KMS-11 (cell line): ENCODE measurements around the gene MND1.

Source experiments
- H2AFZ ChIP-seq: fragments of 200-600 bp; sonication (generic); 2 replicates; pipeline ENCODE4 v1.6.1; 2016; ENCODE audit warnings: antibody characterized with exemption, mixed run types, low read depth
- H3K27ac ChIP-seq: fragments of 200-600 bp; sonication (generic); 2 replicates; pipeline ENCODE4 v1.6.1; 2016; ENCODE audit warnings: mild to moderate bottlenecking, mixed run types
- H3K27me3 ChIP-seq: fragments of 200-600 bp; sonication (generic); 2 replicates; pipeline ENCODE4 v1.6.1; 2017; ENCODE audit warnings: mild to moderate bottlenecking, low read depth, mixed run types, moderate library complexity; ENCODE audit not compliant: insufficient read depth
- H3K36me3 ChIP-seq: fragments of 200-600 bp; sonication (generic); 2 replicates; pipeline ENCODE4 v1.6.1; 2017; ENCODE audit warnings: mild to moderate bottlenecking, mixed run types; ENCODE audit not compliant: insufficient read depth
- H3K4me1 ChIP-seq: fragments of 200-600 bp; sonication (generic); 2 replicates; pipeline ENCODE4 v1.6.1; 2016; ENCODE audit warnings: mild to moderate bottlenecking, low read depth, mixed run types; ENCODE audit not compliant: poor library complexity, severe bottlenecking
- H3K4me2 ChIP-seq: fragments of 200-600 bp; sonication (generic); 2 replicates; pipeline ENCODE4 v1.7.0; 2016; ENCODE audit warnings: mild to moderate bottlenecking, mixed run types
- H3K4me3 ChIP-seq: fragments of 200-600 bp; sonication (generic); IDR thresholded peaks from 2 replicates; pipeline ENCODE4 v1.6.1; 2017; ENCODE audit warnings: low read depth, low read length, mixed read lengths; ENCODE audit not compliant: insufficient read depth
- H3K79me2 ChIP-seq: fragments of 200-600 bp; sonication (generic); 2 replicates; pipeline ENCODE4 v1.6.1; 2016; ENCODE audit warnings: low read depth, mixed run types; ENCODE audit not compliant: insufficient read depth
- H3K9ac ChIP-seq: fragments of 200-600 bp; sonication (generic); 2 replicates; pipeline ENCODE4 v1.6.1; 2016; ENCODE audit warnings: mild to moderate bottlenecking, mixed run types
- H4K20me1 ChIP-seq: fragments of 200-600 bp; sonication (generic); 2 replicates; pipeline ENCODE4 v1.6.1; 2016; ENCODE audit warnings: mild to moderate bottlenecking, mixed run types; ENCODE audit not compliant: insufficient read depth
- TF ChIP-seq, protein P1 (sequence below): fragments of 200-600 bp; sonication (generic); conservative IDR thresholded peaks from 2 replicates; pipeline ENCODE4 v1.6.1; 2017; ENCODE audit warnings: low read depth, mild to moderate bottlenecking, antibody characterized with exemption, low read length, moderate library complexity, mixed read lengths

Gene MND1

DNA sequence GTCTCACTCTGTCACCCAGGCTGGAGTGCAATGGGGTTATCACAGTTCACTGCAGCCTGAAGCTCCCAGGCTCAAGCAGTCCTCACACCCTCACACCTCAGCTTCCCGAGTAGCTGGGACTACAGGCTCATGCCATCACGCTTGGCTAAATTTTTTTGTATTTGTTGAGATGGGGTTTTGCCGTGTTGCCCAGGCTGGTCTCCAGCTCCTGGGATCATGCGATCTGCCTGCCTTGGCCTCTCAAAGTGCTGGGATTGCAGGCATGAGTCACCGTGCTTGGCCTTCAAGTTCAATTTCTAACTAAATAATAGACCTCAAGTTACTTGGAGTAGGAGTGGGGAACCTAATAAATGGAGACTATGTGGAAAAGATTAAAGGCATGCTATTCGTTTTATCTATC is 48.9 kb downstream of the MND1 start:
- Histone ChIP-seq H4K20me1 (no peaks in the 10 kb centered on the region), H3K79me2 (no peaks in the 10 kb centered on the region), H3K4me3 (no peak overlapping the region), H3K36me3 (no peaks in the 10 kb centered on the region), H3K4me2 (no peak overlapping the region), H3K27ac (no peak overlapping the region), H3K4me1 (no peaks in the 10 kb centered on the region), H2AFZ (no peak overlapping the region), H3K9ac (no peak overlapping the region), H3K27me3 (no peaks in the 10 kb centered on the region)
- TF ChIP-seq, protein P1, sequence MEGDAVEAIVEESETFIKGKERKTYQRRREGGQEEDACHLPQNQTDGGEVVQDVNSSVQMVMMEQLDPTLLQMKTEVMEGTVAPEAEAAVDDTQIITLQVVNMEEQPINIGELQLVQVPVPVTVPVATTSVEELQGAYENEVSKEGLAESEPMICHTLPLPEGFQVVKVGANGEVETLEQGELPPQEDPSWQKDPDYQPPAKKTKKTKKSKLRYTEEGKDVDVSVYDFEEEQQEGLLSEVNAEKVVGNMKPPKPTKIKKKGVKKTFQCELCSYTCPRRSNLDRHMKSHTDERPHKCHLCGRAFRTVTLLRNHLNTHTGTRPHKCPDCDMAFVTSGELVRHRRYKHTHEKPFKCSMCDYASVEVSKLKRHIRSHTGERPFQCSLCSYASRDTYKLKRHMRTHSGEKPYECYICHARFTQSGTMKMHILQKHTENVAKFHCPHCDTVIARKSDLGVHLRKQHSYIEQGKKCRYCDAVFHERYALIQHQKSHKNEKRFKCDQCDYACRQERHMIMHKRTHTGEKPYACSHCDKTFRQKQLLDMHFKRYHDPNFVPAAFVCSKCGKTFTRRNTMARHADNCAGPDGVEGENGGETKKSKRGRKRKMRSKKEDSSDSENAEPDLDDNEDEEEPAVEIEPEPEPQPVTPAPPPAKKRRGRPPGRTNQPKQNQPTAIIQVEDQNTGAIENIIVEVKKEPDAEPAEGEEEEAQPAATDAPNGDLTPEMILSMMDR = no peak

DNA sequence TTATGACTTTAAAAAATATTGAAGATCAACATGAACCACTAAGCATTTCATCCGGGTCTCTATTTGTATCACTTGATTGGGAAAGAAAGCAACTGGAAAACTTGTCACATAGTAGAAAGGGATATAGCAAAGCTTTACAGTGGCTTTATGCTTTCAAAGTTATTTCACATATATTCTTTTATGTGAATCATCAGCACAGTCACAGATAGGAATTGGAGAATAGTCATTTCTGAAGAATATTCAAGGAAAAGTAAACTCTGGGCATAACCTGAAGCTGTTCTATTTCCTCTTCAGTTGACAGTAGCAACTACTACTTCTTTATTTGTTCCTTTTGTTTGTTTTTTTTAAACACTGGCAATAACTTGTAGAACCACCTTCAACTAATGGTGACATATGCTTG is 50.5 kb downstream of the MND1 start:
- H2AFZ ChIP-seq = no peak overlapping the region
- TF ChIP-seq, protein P1 = no peak
- no peaks in the 10 kb centered on the region for H3K79me2 ChIP-seq
- H3K27ac ChIP-seq = no peak overlapping the region
- H3K4me3 ChIP-seq = no peak overlapping the region
- no peak overlapping the region for H3K4me2 ChIP-seq
- no peaks in the 10 kb centered on the region for H3K4me1 ChIP-seq
- H3K9ac ChIP-seq = no peak overlapping the region
- H4K20me1 ChIP-seq = no peaks in the 10 kb centered on the region
- H3K36me3 ChIP-seq = no peaks in the 10 kb centered on the region
- H3K27me3 ChIP-seq = no peaks in the 10 kb centered on the region

DNA sequence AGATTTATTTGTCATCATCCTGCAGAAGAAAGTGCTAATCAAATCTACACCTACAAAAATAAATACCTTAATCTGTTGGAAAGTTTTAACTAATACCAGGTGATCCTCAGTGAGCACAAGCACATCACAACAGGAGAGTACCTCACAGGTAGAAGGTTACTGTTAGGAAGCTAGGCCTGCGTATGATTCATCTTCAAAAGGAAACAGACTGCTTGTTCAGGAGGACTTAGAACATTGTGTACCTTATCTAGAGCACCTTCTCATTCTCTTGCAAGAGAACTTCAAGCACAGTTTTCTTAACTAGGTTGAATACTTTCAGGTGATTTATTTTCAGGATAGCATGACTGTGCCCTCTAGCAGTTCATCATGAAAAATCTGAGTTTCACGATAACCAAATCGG is 54.2 kb downstream of the MND1 start:
- no peaks in the 10 kb centered on the region for H3K27me3 ChIP-seq
- no peaks in the 10 kb centered on the region for H3K79me2 ChIP-seq
- H2AFZ ChIP-seq = no peak overlapping the region
- no peak overlapping the region for H3K4me2 ChIP-seq
- no peak overlapping the region for H3K9ac ChIP-seq
- H4K20me1 ChIP-seq = no peaks in the 10 kb centered on the region
- H3K4me1 ChIP-seq = no peaks in the 10 kb centered on the region
- H3K27ac ChIP-seq = no peak overlapping the region
- H3K4me3 ChIP-seq = no peak overlapping the region
- TF ChIP-seq, protein P1 = no peak
- H3K36me3 ChIP-seq = no peaks in the 10 kb centered on the region

DNA sequence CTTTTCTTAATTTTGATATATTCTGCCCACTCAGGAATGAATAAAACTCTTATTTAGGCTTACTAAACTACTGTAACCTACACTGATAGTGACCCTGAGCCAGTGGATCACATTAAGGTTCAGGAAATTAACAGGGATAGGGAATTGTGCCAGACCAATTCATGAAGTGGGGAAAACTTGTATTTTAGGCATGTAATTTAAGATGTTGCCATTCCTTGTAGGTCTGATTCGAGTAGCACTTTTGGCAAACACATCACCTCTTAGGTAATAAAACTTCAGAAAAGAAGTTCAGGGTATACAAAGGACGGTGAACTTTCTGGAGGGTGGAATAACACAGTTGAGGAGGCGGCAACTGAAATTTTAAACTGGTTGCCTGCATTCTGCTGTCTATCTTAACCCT is 54.9 kb downstream of the MND1 start:
- Histone ChIP-seq H3K4me1 (no peaks in the 10 kb centered on the region), H2AFZ (no peak overlapping the region), H3K9ac (no peak overlapping the region), H3K36me3 (no peaks in the 10 kb centered on the region), H3K27me3 (no peaks in the 10 kb centered on the region), H3K4me2 (no peak overlapping the region), H3K79me2 (no peaks in the 10 kb centered on the region), H3K27ac (no peak overlapping the region), H3K4me3 (no peak overlapping the region), H4K20me1 (no peaks in the 10 kb centered on the region)
- TF ChIP-seq, protein P1 = no peak

DNA sequence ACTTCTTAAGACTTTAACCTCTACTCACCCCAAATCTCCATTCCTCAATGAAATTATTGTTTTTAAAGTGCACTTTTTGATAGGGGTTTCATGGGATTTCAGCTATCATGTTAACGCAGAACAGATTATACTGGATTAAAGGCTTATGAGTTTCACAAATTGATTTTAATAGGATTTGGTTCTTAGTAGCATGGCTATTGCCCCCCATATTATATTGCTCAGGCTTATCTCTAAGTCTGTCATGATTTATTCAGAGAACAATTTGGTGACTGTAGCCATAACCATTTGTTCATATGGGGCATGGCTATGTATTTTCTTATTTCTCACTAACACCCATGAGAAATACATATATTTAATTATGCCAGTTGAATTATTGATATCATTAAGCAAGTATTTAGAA is 57.0 kb downstream of the MND1 start:
- TF ChIP-seq, protein P1 = no peak
- Histone ChIP-seq H3K9ac (no peak overlapping the region), H3K79me2 (no peaks in the 10 kb centered on the region), H3K36me3 (no peaks in the 10 kb centered on the region), H4K20me1 (no peaks in the 10 kb centered on the region), H3K4me1 (no peaks in the 10 kb centered on the region), H2AFZ (no peak overlapping the region), H3K4me2 (no peak overlapping the region), H3K27me3 (no peaks in the 10 kb centered on the region), H3K4me3 (no peak overlapping the region), H3K27ac (no peak overlapping the region)
